ENCODE results near the gene NPPB. TPM values are rescaled to one million over a fixed set of nuclear protein-coding genes. Genes with fewer than 3 reads are reported as not detected.
"Not testable (repeated sequence)": the region's sequence is repeated elsewhere in the genome, so short reads cannot be mapped to it uniquely, and the experiment has no call there.

The NPPB gene
- total and polyA plus RNA-seq, 9 donors = not detected

GRCh38 chr1:11898086-11898785 lies 39.5 kb upstream of the NPPB start:
- H3K36me3 ChIP-seq (ENCODE audit: control insufficient read depth, insufficient read depth, low read length) = no peaks in the 10 kb centered on the region
- no peak for DNase-seq
- peaks cover 42% of the 10 kb centered on the region for H3K27me3 ChIP-seq (ENCODE audit: control insufficient read depth, insufficient read depth, low read length)
- H3K4me3 ChIP-seq (ENCODE audit: low read length) = no peak overlapping the region
- no peak overlapping the region for H3K27ac ChIP-seq (ENCODE audit: low read length)
- H3K9me3 ChIP-seq (replicated peaks; ENCODE audit: control insufficient read depth, low read depth, low read length) = no peaks in the 10 kb centered on the region
- WGBS (ENCODE audit: insufficient coverage) = 11% methylated on average over 26 of the region's 38 CpGs
- H3K4me1 ChIP-seq (ENCODE audit: control insufficient read depth, insufficient read depth, low read length) = no peaks in the 10 kb centered on the region

- not testable (repeated sequence) for H3K36me3 ChIP-seq (ENCODE audit: control insufficient read depth, insufficient read depth, low read length); H3K4me3 ChIP-seq (ENCODE audit: low read length); H3K4me1 ChIP-seq (ENCODE audit: control insufficient read depth, insufficient read depth, low read length); H3K9me3 ChIP-seq (replicated peaks; ENCODE audit: control insufficient read depth, low read depth, low read length); H3K27ac ChIP-seq (ENCODE audit: low read length); DNase-seq
- H3K27me3 ChIP-seq (ENCODE audit: control insufficient read depth, insufficient read depth, low read length) = peaks cover 38% of the 10 kb centered on the region
- WGBS (ENCODE audit: insufficient coverage) = 73% methylated on average over 1 of the region's 1 CpG
Observed at GRCh38 chr1:11894501-11894900, 35.8 kb upstream of the NPPB start.

- Histone ChIP-seq H3K27me3 (ENCODE audit: control insufficient read depth, insufficient read depth, low read length) (peaks cover 32% of the 10 kb centered on the region), H3K36me3 (ENCODE audit: control insufficient read depth, insufficient read depth, low read length) (no peaks in the 10 kb centered on the region), H3K27ac (ENCODE audit: low read length) (no peak overlapping the region), H3K9me3 (replicated peaks; ENCODE audit: control insufficient read depth, low read depth, low read length) (no peaks in the 10 kb centered on the region), H3K4me1 (ENCODE audit: control insufficient read depth, insufficient read depth, low read length) (no peaks in the 10 kb centered on the region), H3K4me3 (ENCODE audit: low read length) (no peak overlapping the region)
- DNase-seq = peak; percentile 45
- WGBS (ENCODE audit: insufficient coverage) = no CpG with 5 or more reads among the region's 5 CpGs
Observed at GRCh38 chr1:11893907-11894251, 35.1 kb upstream of the NPPB start.

- Histone ChIP-seq H3K27ac (ENCODE audit: low read length) (no peak overlapping the region), H3K9me3 (replicated peaks; ENCODE audit: control insufficient read depth, low read depth, low read length) (no peaks in the 10 kb centered on the region), H3K36me3 (ENCODE audit: control insufficient read depth, insufficient read depth, low read length) (no peaks in the 10 kb centered on the region), H3K4me3 (ENCODE audit: low read length) (no peak overlapping the region), H3K27me3 (ENCODE audit: control insufficient read depth, insufficient read depth, low read length) (peaks cover 16% of the 10 kb centered on the region), H3K4me1 (ENCODE audit: control insufficient read depth, insufficient read depth, low read length) (peaks cover 8% of the 10 kb centered on the region)
- DNase-seq = no peak
- WGBS (ENCODE audit: insufficient coverage) = 93% methylated on average over 4 of the region's 6 CpGs
Observed at GRCh38 chr1:11891433-11892186, 32.9 kb upstream of the NPPB start.

- Histone ChIP-seq H3K4me3 (ENCODE audit: low read length) (no peak overlapping the region), H3K9me3 (replicated peaks; ENCODE audit: control insufficient read depth, low read depth, low read length) (no peaks in the 10 kb centered on the region), H3K4me1 (ENCODE audit: control insufficient read depth, insufficient read depth, low read length) (peaks cover 20% of the 10 kb centered on the region), H3K36me3 (ENCODE audit: control insufficient read depth, insufficient read depth, low read length) (no peaks in the 10 kb centered on the region), H3K27ac (ENCODE audit: low read length) (no peak overlapping the region), H3K27me3 (ENCODE audit: control insufficient read depth, insufficient read depth, low read length) (peaks cover 10% of the 10 kb centered on the region)
- 0% methylated on average over 2 of the region's 3 CpGs for WGBS (ENCODE audit: insufficient coverage)
- no peak for DNase-seq
Observed at GRCh38 chr1:11888877-11889208, 30.1 kb upstream of the NPPB start.

- 73% methylated on average over 15 of the region's 15 CpGs for WGBS (ENCODE audit: insufficient coverage)
- Histone ChIP-seq H3K9me3 (replicated peaks; ENCODE audit: control insufficient read depth, low read depth, low read length) (no peaks in the 10 kb centered on the region), H3K27ac (ENCODE audit: low read length) (no peak overlapping the region)
Observed at GRCh38 chr1:11888206-11888876, 29.6 kb upstream of the NPPB start.

GRCh38 chr1:11887666-11888007 lies 28.9 kb upstream of the NPPB start:
- Histone ChIP-seq H3K27ac (ENCODE audit: low read length) (no peak overlapping the region), H3K27me3 (ENCODE audit: control insufficient read depth, insufficient read depth, low read length) (peaks cover 9% of the 10 kb centered on the region), H3K9me3 (replicated peaks; ENCODE audit: control insufficient read depth, low read depth, low read length) (no peaks in the 10 kb centered on the region), H3K36me3 (ENCODE audit: control insufficient read depth, insufficient read depth, low read length) (no peaks in the 10 kb centered on the region), H3K4me3 (ENCODE audit: low read length) (no peak overlapping the region), H3K4me1 (ENCODE audit: control insufficient read depth, insufficient read depth, low read length) (peaks cover 31% of the 10 kb centered on the region)
- DNase-seq = no peak
- 73% methylated on average over 7 of the region's 7 CpGs for WGBS (ENCODE audit: insufficient coverage)

More at GRCh38 chr1:11888206-11888876, 29.6 kb upstream of the NPPB start:
- DNase-seq = no peak
- Histone ChIP-seq H3K4me3 (ENCODE audit: low read length) (no peak overlapping the region), H3K36me3 (ENCODE audit: control insufficient read depth, insufficient read depth, low read length) (no peaks in the 10 kb centered on the region), H3K4me1 (ENCODE audit: control insufficient read depth, insufficient read depth, low read length) (peaks cover 24% of the 10 kb centered on the region), H3K27me3 (ENCODE audit: control insufficient read depth, insufficient read depth, low read length) (peaks cover 10% of the 10 kb centered on the region)

GRCh38 chr1:11886986-11887665 lies 28.4 kb upstream of the NPPB start:
- Histone ChIP-seq H3K4me1 (ENCODE audit: control insufficient read depth, insufficient read depth, low read length) (peaks cover 35% of the 10 kb centered on the region), H3K9me3 (replicated peaks; ENCODE audit: control insufficient read depth, low read depth, low read length) (peaks cover under 1% of the 10 kb centered on the region), H3K36me3 (ENCODE audit: control insufficient read depth, insufficient read depth, low read length) (no peaks in the 10 kb centered on the region), H3K27me3 (ENCODE audit: control insufficient read depth, insufficient read depth, low read length) (peaks cover 4% of the 10 kb centered on the region), H3K4me3 (ENCODE audit: low read length) (no peak overlapping the region), H3K27ac (ENCODE audit: low read length) (no peak overlapping the region)
- peak; percentile 88 for DNase-seq
- 72% methylated on average over 18 of the region's 19 CpGs for WGBS (ENCODE audit: insufficient coverage)

GRCh38 chr1:11885916-11886315 lies 27.2 kb upstream of the NPPB start:
- Histone ChIP-seq H3K9me3 (replicated peaks; ENCODE audit: control insufficient read depth, low read depth, low read length) (peaks cover 2% of the 10 kb centered on the region), H3K27ac (ENCODE audit: low read length) (peak overlapping the region; percentile 47), H3K4me1 (ENCODE audit: control insufficient read depth, insufficient read depth, low read length) (peaks cover 47% of the 10 kb centered on the region), H3K36me3 (ENCODE audit: control insufficient read depth, insufficient read depth, low read length) (no peaks in the 10 kb centered on the region), H3K4me3 (ENCODE audit: low read length) (no peak overlapping the region), H3K27me3 (ENCODE audit: control insufficient read depth, insufficient read depth, low read length) (no peaks in the 10 kb centered on the region)
- WGBS (ENCODE audit: insufficient coverage) = 62% methylated on average over 6 of the region's 6 CpGs
- peak; percentile 59 for DNase-seq

Data from muscle of leg (tissue), 11 donors.